GM18511 (cell line): Measurements from ENCODE around the gene OSBPL6.
"Not testable (repeated sequence)": the region's sequence is repeated elsewhere in the genome, so short reads cannot be mapped to it uniquely, and the experiment has no call there.

Experiments used
- ATAC-seq: cut with Tn5 transposase; IDR thresholded peaks from one replicate; pipeline ENCODE4 v1.9.1; 2021; ENCODE audit warnings: mild to moderate bottlenecking, moderate library complexity; ENCODE audit not compliant: unreplicated experiment

Gene OSBPL6

GRCh38 chr2:178423746-178424145, 229.4 kb downstream of the OSBPL6 start:
- not testable (repeated sequence) for ATAC-seq

GRCh38 chr2:178425255-178425827, 231.0 kb downstream of the OSBPL6 start:
- no peak for ATAC-seq

GRCh38 chr2:178426388-178426787, 232.1 kb downstream of the OSBPL6 start:
- ATAC-seq: no peak

GRCh38 chr2:178427458-178427857, 233.1 kb downstream of the OSBPL6 start:
- ATAC-seq: no peak

GRCh38 chr2:178428396-178428806, 234.1 kb downstream of the OSBPL6 start:
- no peak for ATAC-seq

GRCh38 chr2:178429336-178429735, 235.0 kb downstream of the OSBPL6 start:
- no peak for ATAC-seq

GRCh38 chr2:178436662-178437061, 242.3 kb downstream of the OSBPL6 start:
- no peak for ATAC-seq

- no peak for ATAC-seq
Observed at GRCh38 chr2:178441426-178441825, 247.1 kb downstream of the OSBPL6 start.

- ATAC-seq: no peak
Observed at GRCh38 chr2:178448968-178449661, 254.8 kb downstream of the OSBPL6 start.

- ATAC-seq: peak; percentile 10
Observed at GRCh38 chr2:178449700-178450523, 255.6 kb downstream of the OSBPL6 start.

- ATAC-seq: peak; percentile 52
Observed at GRCh38 chr2:178450524-178450773, 256.1 kb downstream of the OSBPL6 start.

GRCh38 chr2:178450774-178451525, 256.6 kb downstream of the OSBPL6 start, which contains the start of the genes PJVK and PRKRA:
TSS of gene PJVK (plus strand) at chr2:178451378. CDS start at chr2:178453410, 2,032 bp downstream.
TSS of gene PRKRA (minus strand) at chr2:178451175. CDS start at chr2:178451030, 145 bp downstream.
- peak; percentile 81 for ATAC-seq

GRCh38 chr2:178452334-178452733, 258.0 kb downstream of the OSBPL6 start:
- ATAC-seq: no peak
